Muscle layer of colon (tissue), 2 donors: ENCODE data around the gene EIF4E2.
"Not testable (repeated sequence)": the region's sequence is repeated elsewhere in the genome, so short reads cannot be mapped to it uniquely, and the experiment has no call there.

Experiments
- H3K27ac ChIP-seq: one replicate; pipeline ENCODE4 v1.7.0; 2013; ENCODE audit warnings: low read depth, mild to moderate bottlenecking, low read length, moderate library complexity
- H3K27me3 ChIP-seq, 2 donors: one replicate each; pipeline ENCODE4 v1.7.0; 2013; ENCODE audit warnings: low read length in 2 of 2, mild to moderate bottlenecking in 2 of 2; ENCODE audit not compliant: insufficient read depth in 2 of 2, control insufficient read depth in 1 of 2
- H3K36me3 ChIP-seq: one replicate; pipeline ENCODE4 v1.7.0; 2013; ENCODE audit warnings: mild to moderate bottlenecking, low read length; ENCODE audit not compliant: insufficient read depth
- H3K4me1 ChIP-seq: one replicate; pipeline ENCODE4 v1.7.0; 2013; ENCODE audit warnings: mild to moderate bottlenecking, low read length; ENCODE audit not compliant: insufficient read depth
- H3K4me3 ChIP-seq, 2 donors: one replicate each; pipeline ENCODE4 v1.7.0; 2013; ENCODE audit warnings: low read length in 2 of 2, low read depth in 1 of 2, mild to moderate bottlenecking in 1 of 2, moderate library complexity in 1 of 2
- H3K9ac ChIP-seq: one replicate; pipeline ENCODE4 v1.7.0; 2013; ENCODE audit warnings: low read length
- H3K9me3 ChIP-seq: one replicate; pipeline ENCODE4 v1.7.0; 2013; ENCODE audit warnings: mild to moderate bottlenecking, low read length
- donor health status: abdominal sarcoma.
- donor health status: Adenocarcinoma of cecum.

EIF4E2 gene

DNA sequence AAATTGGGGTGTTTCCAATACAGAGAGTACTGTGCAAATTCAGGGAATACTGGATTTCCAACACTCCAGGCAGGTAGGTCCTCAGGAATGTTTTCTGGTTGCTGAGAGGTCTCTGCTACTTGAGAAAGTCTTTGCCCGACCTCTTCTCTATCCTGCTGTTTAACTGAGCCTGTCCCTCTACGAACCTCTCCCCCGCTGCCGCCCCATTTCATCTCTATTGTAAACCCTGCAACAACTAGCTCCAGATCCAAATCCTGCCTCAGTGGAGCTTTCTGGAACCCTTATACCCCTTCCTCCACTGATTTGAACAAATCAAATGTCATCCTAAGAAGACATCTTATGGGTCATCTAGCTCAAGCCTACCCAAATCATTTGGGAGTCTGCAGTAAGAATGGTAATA, 1.3 kb downstream of the EIF4E2 start:
- Histone ChIP-seq H3K4me3 (peak overlapping the region; percentile 72 to 94), H3K36me3 (peaks cover 4% of the 10 kb centered on the region), H3K27ac (no peak overlapping the region), H3K9me3 (no peaks in the 10 kb centered on the region), H3K27me3 (no peaks in the 10 kb centered on the region), H3K4me1 (peaks cover 18% of the 10 kb centered on the region), H3K9ac (peak overlapping the region; percentile 70)

- H3K9ac ChIP-seq, result no peak overlapping the region
- no peaks in the 10 kb centered on the region for H3K9me3 ChIP-seq
- H3K4me3 ChIP-seq, result no peak overlapping the region
- H3K36me3 ChIP-seq, result peaks cover 35% of the 10 kb centered on the region
- H3K27ac ChIP-seq, result no peak overlapping the region
- H3K27me3 ChIP-seq, result no peaks in the 10 kb centered on the region
- peaks cover 14% of the 10 kb centered on the region for H3K4me1 ChIP-seq
Observed at GRCh38 chr2:232556426-232556825, 5.9 kb downstream of the EIF4E2 start.

DNA sequence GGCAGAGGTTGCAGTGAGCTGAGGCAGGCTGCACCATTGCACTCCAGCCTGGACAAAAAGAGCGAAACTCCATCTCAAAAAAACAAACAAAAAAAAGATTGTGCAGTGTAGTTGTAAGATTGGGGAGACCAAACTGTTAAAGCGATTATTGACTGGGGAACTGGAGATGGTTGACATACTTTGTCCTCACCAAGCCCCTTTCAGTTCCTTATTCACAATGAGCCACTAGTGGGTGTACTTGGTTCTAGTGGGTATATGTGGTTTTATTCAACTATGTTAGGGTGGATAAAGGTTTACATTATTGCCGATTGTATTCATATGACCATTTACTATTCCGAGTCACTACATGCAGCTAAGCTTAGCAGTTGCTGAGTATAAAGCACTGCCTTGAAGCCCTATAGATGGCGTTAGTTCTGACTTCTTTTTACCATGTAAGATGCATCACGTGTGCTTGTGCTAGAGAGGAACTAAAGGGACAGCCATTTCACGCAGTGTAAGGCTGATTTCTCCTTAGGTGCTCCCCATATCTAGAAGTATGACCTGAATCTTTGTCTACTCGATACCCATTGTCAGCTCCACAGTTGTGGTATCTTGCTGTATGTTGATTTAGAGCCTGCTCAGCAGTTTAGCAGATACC, 12.1 kb downstream of the EIF4E2 start:
- H3K36me3 ChIP-seq, result peaks cover 57% of the 10 kb centered on the region

DNA sequence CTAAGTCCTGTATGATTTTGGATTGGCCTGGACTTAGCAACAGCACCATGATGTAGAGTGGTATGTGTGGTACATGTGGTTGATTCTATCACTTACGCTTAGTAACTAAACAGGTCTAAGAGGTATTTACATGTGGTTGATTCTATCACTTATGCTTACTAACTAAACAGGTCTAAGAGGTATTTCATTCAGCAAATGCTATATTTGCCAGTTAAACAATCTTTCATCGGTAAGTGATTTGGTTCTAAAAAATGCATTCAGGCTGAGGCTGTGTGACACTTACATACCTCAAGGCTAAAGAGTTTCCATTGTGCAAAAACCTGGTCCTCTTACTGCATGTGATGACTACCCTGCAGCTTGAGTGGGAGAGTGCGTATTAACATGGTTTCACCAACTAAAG, 13.1 kb downstream of the EIF4E2 start:
- no peak overlapping the region for H3K27ac ChIP-seq
- peaks cover 60% of the 10 kb centered on the region for H3K36me3 ChIP-seq
- H3K9ac ChIP-seq, result no peak overlapping the region
- H3K9me3 ChIP-seq, result no peaks in the 10 kb centered on the region
- H3K4me3 ChIP-seq, result no peak overlapping the region
- no peaks in the 10 kb centered on the region for H3K4me1 ChIP-seq
- H3K27me3 ChIP-seq, result no peaks in the 10 kb centered on the region

More for the DNA sequence above, 12.1 kb downstream of the EIF4E2 start:
- no peaks in the 10 kb centered on the region for H3K4me1 ChIP-seq
- H3K27ac ChIP-seq, result no peak overlapping the region
- H3K9me3 ChIP-seq, result no peaks in the 10 kb centered on the region
- H3K27me3 ChIP-seq, result no peaks in the 10 kb centered on the region
- no peak overlapping the region for H3K9ac ChIP-seq
- H3K4me3 ChIP-seq, result no peak overlapping the region

DNA sequence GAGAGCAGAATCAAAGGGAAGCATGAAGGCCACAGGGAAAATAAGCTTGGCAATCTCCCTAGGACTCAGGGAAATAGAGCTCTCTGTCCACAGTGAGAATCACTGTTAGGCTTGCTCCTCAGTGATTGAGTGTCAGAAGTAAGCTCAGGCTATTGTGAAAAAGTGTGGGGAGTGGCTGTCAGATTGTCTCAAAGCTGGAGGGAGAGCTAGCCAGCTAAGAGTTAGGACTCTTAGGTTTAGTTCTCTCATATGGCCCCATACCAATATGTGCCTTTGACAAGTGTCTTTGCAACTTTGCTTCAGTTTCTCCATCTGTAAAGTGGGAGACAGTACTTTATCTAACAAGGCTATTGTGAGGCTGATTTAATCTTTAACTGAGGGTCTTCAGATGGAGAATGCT, 17.2 kb downstream of the EIF4E2 start:
- Histone ChIP-seq H3K9me3 (no peaks in the 10 kb centered on the region), H3K27me3 (no peaks in the 10 kb centered on the region), H3K4me1 (no peaks in the 10 kb centered on the region), H3K4me3 (no peak overlapping the region), H3K9ac (no peak overlapping the region), H3K27ac (no peak overlapping the region), H3K36me3 (peaks cover 71% of the 10 kb centered on the region)

DNA sequence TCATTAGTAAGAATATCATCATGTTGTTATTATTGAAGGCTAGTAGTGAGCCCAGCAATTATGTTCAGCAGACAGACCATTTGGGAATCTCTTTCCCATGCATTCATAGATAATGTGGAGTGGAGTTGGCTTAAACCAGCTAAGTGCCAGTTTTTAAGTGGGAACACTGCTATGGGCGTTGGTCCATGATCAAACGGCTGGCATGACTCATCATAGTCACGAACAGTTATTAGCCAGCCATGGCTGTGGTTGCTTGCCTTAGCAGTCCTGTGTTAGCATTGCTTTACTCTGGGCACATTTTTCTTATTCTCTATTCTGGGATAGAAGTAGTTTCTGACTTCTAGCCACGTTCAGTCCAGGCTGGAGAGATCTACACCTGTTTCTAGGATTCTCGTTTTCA, 17.7 kb downstream of the EIF4E2 start:
- Histone ChIP-seq H3K9me3 (no peaks in the 10 kb centered on the region), H3K36me3 (peaks cover 73% of the 10 kb centered on the region), H3K9ac (no peak overlapping the region), H3K27me3 (no peaks in the 10 kb centered on the region), H3K4me1 (no peaks in the 10 kb centered on the region), H3K27ac (no peak overlapping the region), H3K4me3 (no peak overlapping the region)

GRCh38 chr2:232569541-232569940, 19.1 kb downstream of the EIF4E2 start:
- H3K4me1 ChIP-seq, result no peaks in the 10 kb centered on the region
- H3K36me3 ChIP-seq, result peaks cover 72% of the 10 kb centered on the region
- no peaks in the 10 kb centered on the region for H3K27me3 ChIP-seq
- no peak overlapping the region for H3K4me3 ChIP-seq
- H3K9me3 ChIP-seq, result no peaks in the 10 kb centered on the region
- no peak overlapping the region for H3K27ac ChIP-seq
- no peak overlapping the region for H3K9ac ChIP-seq

DNA sequence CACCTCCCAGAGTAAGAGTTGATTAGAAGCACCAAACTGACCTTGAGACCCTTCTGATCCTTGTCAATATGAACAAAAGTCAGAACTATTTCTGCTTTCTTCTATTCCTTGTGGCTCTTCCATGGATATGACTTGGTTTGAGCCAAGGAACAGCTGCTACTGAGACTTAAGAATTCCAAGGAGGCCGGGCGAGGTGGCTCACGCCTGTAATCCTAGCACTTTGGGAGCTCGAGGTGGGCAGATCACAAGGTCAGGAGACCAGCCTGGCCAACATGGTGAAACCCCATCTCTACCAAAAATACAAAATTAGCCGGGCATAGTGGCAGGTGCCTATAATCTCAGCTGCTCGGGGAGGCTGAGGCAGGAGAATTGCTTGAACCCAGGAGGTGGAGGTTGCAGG, 20.0 kb downstream of the EIF4E2 start:
- H3K36me3 ChIP-seq, result peaks cover 76% of the 10 kb centered on the region
- H3K9ac ChIP-seq, H3K4me3 ChIP-seq, H3K9me3 ChIP-seq, H3K27ac ChIP-seq, H3K27me3 ChIP-seq, H3K4me1 ChIP-seq: not testable (repeated sequence)

GRCh38 chr2:232571026-232571474, 20.6 kb downstream of the EIF4E2 start:
- no peaks in the 10 kb centered on the region for H3K27me3 ChIP-seq
- no peak overlapping the region for H3K4me3 ChIP-seq
- no peaks in the 10 kb centered on the region for H3K4me1 ChIP-seq
- peaks cover 76% of the 10 kb centered on the region for H3K36me3 ChIP-seq
- H3K27ac ChIP-seq, result no peak overlapping the region
- no peak overlapping the region for H3K9ac ChIP-seq
- H3K9me3 ChIP-seq, result no peaks in the 10 kb centered on the region

- Histone ChIP-seq H3K4me1 (no peaks in the 10 kb centered on the region), H3K27ac (no peak overlapping the region), H3K36me3 (peaks cover 68% of the 10 kb centered on the region), H3K4me3 (no peak overlapping the region), H3K9me3 (no peaks in the 10 kb centered on the region), H3K27me3 (no peaks in the 10 kb centered on the region), H3K9ac (no peak overlapping the region)
Observed at GRCh38 chr2:232573042-232573441, 22.6 kb downstream of the EIF4E2 start.

DNA sequence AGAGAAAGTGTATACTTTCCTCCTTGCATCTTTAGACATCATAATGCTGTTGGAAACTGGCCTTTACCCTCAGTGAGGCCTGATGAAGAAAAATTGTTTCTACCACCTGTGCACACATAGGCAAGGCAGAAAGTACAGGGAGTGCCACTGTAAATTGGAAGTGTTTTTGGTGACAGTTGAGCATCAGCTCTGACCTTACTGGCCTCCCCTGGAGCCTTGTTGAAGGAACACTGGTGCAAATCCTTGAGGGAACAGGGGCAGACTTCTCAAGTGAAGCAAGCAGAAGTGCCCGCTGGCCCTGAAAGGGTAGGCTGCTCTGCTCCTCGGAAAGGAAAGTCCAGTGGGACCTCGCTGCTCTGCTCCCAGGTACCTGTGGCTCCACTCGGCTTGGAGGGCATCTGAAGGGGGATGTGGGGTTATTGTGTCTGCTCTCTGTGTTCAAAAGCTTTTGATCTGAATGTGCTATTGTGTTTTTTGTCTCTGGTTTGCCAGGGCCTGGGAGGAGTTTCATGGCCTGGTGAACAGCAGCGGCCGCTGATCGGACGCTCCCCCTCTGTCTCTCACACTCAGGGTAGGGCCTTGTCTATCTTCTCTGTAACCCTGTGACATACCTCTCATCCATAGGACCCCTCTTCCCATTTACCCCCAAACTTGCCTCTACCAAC, 23.4 kb downstream of the EIF4E2 start:
- H3K4me1 ChIP-seq, result no peaks in the 10 kb centered on the region
- H3K9me3 ChIP-seq, result no peaks in the 10 kb centered on the region
- H3K9ac ChIP-seq, result no peak overlapping the region
- no peak overlapping the region for H3K4me3 ChIP-seq
- H3K27ac ChIP-seq, result no peak overlapping the region
- peaks cover 64% of the 10 kb centered on the region for H3K36me3 ChIP-seq
- no peaks in the 10 kb centered on the region for H3K27me3 ChIP-seq
